Prostate gland (tissue), 2 donors: ENCODE data around the gene INSRR. TPM values are rescaled to one million over a fixed set of nuclear protein-coding genes. Genes with fewer than 3 reads are reported as not detected.

ENCODE experiments used
- DNase-seq: peaks from one replicate; pipeline ENCODE4 v3.0.0-alpha.2; 2019; ENCODE audit warnings: low spot score
- H3K27ac ChIP-seq, 2 donors: fragments of 200-600 bp; sonication (generic); 2 replicates each; pipeline ENCODE4 v1.5.1; 2017 to 2019
- H3K27me3 ChIP-seq: fragments of 200-600 bp; sonication (generic); replicated peaks from 2 replicates; pipeline ENCODE4 v1.5.1; 2019; ENCODE audit not compliant: insufficient read depth
- H3K36me3 ChIP-seq, 2 donors: fragments of 200-600 bp; sonication (generic); 1 replicate in 1 of 2; 2 replicates in 1 of 2; pipeline versions ENCODE4 v1.5.1 to v1.8.1; 2017 to 2019
- H3K4me1 ChIP-seq: fragments of 200-600 bp; sonication (generic); replicated peaks from 2 replicates; pipeline ENCODE4 v1.5.1; 2019
- H3K4me3 ChIP-seq, 2 donors: fragments of 200-600 bp; sonication (generic); 2 replicates each; pipeline ENCODE4 v1.5.1; 2017 to 2019
- H3K9me3 ChIP-seq: fragments of 200-600 bp; sonication (generic); 2 replicates; pipeline ENCODE4 v1.5.1; 2017
- CTCF ChIP-seq, 4 experiments: fragments of 200-600 bp in 2 of 4; fragments of 450-650 bp in 2 of 4; sonication (generic) in 2 of 4; IDR thresholded peaks; 1 replicate in 3 of 4; 2 replicates in 1 of 4; pipeline ENCODE4 v1.5.1; 2016 to 2019; ENCODE audit warnings: antibody characterized with exemption in 4 of 4, mild to moderate bottlenecking in 2 of 4, moderate library complexity in 2 of 4
- POLR2A ChIP-seq: fragments of 450-650 bp; IDR thresholded peaks from one replicate; pipeline ENCODE4 v1.6.1; 2016; ENCODE audit warnings: antibody characterized with exemption, mild to moderate bottlenecking
- POLR2AphosphoS5 ChIP-seq: sonication (generic); formaldehyde crosslinking; IDR thresholded peaks from one replicate; pipeline ENCODE4 v1.6.1; 2017; ENCODE audit warnings: antibody characterized with exemption
- WGBS: methylation state at CpG from one replicate; pipeline ENCODE4 v1.1.5; 2018; 5-methylcytosine and 5-hydroxymethylcytosine counted together
- intact Hi-C: fragments of 100-400 bp; cut with DNase I; formaldehyde crosslinking; loops from one replicate; pipeline ENCODE4 v1.14.2; 2022
- total RNA-seq, 2 donors: library from RNA; depleted of rRNA; stranded (reverse); fragments of >200 nt; gene quantifications; one replicate each; pipeline ENCODE4 v1.1.0, GENCODE V29; 2016

INSRR gene
- total RNA-seq, 2 donors from 2014 or later: 0.18 to 3.0 TPM

DNA sequence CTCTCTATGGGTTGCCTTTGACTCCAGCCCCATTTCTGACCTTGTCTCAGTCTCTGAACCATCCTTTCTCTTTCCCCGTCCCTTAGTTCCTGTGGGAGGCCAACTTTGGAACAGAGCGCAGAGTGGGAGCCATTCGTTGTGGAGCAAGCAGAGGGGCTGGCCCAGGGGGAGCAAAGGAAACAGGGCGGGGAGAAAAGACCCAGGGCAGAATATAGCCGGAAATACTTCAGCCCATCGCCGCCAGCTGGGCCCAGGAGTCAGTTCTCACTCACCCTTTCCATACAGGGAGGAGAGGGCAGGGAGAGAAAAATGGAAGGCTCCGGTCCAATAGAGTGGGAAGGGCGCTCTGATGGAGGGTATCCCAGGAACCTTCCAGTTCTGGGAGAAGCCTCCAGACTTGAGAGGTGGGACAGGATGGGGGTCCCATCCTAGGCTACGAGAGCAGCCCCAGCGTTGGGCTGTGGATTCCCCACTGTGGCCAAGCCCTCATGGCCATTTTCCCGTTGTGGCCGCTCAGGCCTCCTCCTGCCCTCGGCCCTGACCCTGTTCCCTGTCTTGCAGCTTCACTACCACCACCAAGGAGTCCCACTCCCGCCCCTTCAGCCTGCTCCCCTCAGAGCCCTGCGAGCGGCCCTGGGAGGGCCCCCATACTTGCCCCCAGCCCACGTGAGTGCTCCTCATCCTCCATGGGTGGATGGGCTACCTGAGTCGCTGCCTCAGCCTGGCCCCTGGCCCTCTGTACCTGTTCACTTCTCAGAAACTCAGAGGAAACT lies 45.5 kb upstream of the INSRR start:
- Histone ChIP-seq H3K27me3 (peaks cover 4% of the 10 kb centered on the region), H3K27ac (no peak overlapping the region), H3K36me3 (no peaks in the 10 kb centered on the region), H3K9me3 (no peaks in the 10 kb centered on the region), H3K4me3 (no peak overlapping the region), H3K4me1 (no peaks in the 10 kb centered on the region)
- intact Hi-C loops: no loop called here
- no peak for DNase-seq
- no peak for TF ChIP-seq CTCF (IDR thresholded peaks at IDR 0.05)
- 81% methylated on average over 19 of the region's 19 CpGs for WGBS

- 73% methylated on average over 15 of the region's 15 CpGs for WGBS
- no peaks in the 10 kb centered on the region for H3K4me1 ChIP-seq
Measured at GRCh38 chr1:156903328-156904091, 44.6 kb upstream of the INSRR start.

DNA sequence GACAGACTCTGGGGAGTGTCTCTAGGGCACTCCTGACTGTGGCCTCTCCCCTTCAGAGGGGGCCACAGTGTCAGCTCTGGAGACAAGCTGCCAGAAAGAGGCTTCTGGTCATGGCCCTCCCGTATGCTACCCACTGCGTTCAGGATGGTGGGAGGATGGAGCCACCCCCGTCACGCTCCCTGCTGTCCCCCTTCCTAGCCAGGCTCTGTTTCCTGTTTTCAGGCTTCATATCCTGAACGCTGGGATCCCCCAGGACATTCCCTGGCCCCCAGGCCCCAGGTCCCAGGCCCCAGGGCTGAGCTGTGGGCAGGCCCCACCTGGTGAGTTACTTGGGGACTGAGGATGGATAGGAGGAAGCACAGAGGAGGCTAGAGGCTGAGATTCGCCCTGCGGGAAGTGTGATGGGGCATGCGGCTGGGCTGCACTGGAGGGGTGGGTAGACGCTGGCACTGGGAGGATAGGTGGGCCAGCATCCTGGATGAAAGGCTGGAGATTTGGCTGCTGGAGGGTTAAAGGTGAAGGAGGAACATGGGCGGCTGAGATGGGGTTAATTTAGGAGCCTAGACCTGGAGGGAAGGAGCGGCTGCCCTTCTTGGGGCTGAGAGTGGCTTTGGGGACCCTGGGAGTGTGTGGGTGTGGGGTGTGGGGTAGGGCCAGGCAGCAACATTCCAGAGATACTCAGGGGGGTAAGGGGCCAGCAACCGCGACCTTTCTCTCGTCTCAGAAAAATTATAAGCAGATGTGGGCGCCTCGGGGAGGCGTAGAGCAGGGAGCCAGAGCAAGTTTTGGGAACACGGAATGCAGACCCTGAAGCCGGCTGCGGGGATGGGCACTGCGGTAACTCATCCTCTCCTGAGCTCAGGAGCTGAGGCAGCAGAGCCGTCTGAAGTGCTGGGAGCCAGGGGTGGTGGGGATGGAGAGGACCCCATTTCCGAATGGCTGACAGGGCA lies 43.3 kb upstream of the INSRR start:
- TF ChIP-seq CTCF (IDR thresholded peaks at IDR 0.05): no peak
- TF ChIP-seq POLR2A: no peak
- TF ChIP-seq POLR2AphosphoS5: no peak
- Histone ChIP-seq H3K27ac (no peak overlapping the region), H3K27me3 (peaks cover 4% of the 10 kb centered on the region), H3K4me3 (no peak overlapping the region), H3K9me3 (no peaks in the 10 kb centered on the region), H3K4me1 (no peaks in the 10 kb centered on the region), H3K36me3 (no peaks in the 10 kb centered on the region)
- no peak for DNase-seq
- 63% methylated on average over 22 of the region's 23 CpGs for WGBS
- intact Hi-C loops: no loop called here

More at GRCh38 chr1:156903328-156904091, 44.6 kb upstream of the INSRR start:
- Histone ChIP-seq H3K27ac (no peak overlapping the region), H3K4me3 (no peak overlapping the region), H3K27me3 (peaks cover 4% of the 10 kb centered on the region), H3K9me3 (no peaks in the 10 kb centered on the region), H3K36me3 (no peaks in the 10 kb centered on the region)
- intact Hi-C loops: no loop called here
- TF ChIP-seq CTCF (IDR thresholded peaks at IDR 0.05) (no peak), POLR2A (no peak), POLR2AphosphoS5 (no peak)
- DNase-seq: no peak

- DNase-seq: no peak
- H3K9me3 ChIP-seq: no peaks in the 10 kb centered on the region
- 76% methylated on average over 4 of the region's 4 CpGs for WGBS
- H3K36me3 ChIP-seq: no peaks in the 10 kb centered on the region
- H3K4me3 ChIP-seq: no peak overlapping the region
- H3K27me3 ChIP-seq: peaks cover 4% of the 10 kb centered on the region
- TF ChIP-seq CTCF (IDR thresholded peaks at IDR 0.05): no peak
- no peak for TF ChIP-seq POLR2AphosphoS5
- no peak for TF ChIP-seq POLR2A
- no peaks in the 10 kb centered on the region for H3K4me1 ChIP-seq
- H3K27ac ChIP-seq: no peak overlapping the region
- intact Hi-C loops: no loop called here
Measured at GRCh38 chr1:156901590-156901900, 42.6 kb upstream of the INSRR start.
